GM21360 (cell line): ENCODE results near the gene EMCN.

Experiments
- ATAC-seq: cut with Tn5 transposase; IDR thresholded peaks from one replicate; pipeline ENCODE4 v1.9.1; 2021; ENCODE audit warnings: mild to moderate bottlenecking, moderate library complexity; ENCODE audit not compliant: unreplicated experiment

Gene EMCN

DNA sequence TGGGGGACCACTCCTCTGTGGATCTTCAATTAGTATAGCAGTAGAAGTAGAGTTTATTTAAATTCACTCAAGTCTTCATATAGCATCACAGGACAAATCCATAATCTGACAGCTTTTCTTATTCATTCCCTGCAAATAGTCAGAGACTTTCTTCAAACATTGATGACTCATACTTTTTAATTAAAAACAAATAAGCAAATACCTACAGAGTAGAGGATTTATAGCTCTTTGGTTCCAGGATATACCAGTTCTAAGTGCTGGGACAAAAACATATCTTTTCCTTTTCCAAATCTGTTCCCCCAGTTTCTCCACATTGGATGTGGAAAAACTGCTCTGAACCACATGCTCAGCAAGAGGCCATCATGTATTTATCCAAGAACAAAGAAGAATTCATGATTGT lies 24.1 kb downstream of the EMCN start:
- ATAC-seq: no peak

DNA sequence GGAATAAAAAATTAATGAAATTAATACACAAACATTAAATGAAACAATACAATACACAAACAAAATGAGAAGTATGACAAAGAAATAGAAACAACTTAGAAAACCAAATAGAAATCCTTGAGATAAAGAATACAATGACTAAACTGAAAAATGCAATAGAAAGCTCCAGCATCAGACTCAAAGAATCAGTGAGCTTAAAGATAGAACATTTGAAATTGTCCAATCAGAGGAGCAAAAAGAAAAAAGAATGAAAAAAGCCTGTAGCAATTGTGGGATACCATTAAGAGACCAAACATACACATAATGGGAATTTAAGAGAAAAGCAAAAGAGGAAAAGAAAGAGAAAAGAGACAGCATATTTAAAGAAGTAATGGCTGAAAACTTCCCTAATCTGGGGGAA lies 25.7 kb downstream of the EMCN start:
- ATAC-seq: no peak

- no peak for ATAC-seq
Observed at GRCh38 chr4:100489305-100489704, 28.5 kb downstream of the EMCN start.

- no peak for ATAC-seq
Observed at GRCh38 chr4:100486496-100486895, 31.3 kb downstream of the EMCN start.

DNA sequence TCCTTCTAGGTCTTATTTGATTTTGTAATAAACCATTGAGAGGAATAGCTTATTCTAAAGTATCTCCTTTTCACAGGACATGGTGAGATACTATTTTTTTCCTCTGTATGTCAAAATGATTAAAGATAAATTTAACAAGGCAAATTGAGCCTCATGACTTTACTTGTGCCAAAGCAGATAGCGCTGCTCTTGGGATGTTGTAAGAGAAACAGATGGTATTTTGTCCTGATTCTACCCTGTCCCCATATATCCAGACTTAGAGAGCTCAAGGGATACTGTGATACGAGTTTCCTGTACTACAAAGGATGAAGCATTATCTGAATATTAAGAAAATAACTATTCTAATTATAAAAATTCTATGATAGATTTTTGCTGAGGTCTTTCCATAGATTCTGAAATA lies 34.0 kb downstream of the EMCN start:
- no peak for ATAC-seq

DNA sequence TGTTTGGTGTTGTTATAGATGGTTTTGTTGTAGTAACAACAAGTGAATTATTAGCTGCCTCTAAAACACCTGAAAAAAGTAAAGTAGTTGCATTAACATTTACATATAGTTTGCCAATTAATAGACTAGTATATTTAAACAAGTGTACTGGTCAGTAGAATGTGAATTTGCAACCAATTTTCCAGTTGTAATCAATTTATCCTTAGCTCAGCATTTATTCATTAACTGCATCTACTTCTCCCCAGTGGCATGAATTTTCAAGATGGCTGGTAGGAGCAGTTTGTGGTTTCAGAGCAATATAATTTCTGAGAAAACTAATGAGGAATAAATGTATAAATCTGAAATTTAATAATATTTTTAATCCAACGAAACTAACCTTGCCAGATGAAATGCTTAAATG lies 37.9 kb downstream of the EMCN start:
- no peak for ATAC-seq

GRCh38 chr4:100469555-100469954 lies 48.3 kb downstream of the EMCN start:
- no peak for ATAC-seq

GRCh38 chr4:100466501-100466900 lies 51.3 kb downstream of the EMCN start:
- ATAC-seq: no peak

DNA sequence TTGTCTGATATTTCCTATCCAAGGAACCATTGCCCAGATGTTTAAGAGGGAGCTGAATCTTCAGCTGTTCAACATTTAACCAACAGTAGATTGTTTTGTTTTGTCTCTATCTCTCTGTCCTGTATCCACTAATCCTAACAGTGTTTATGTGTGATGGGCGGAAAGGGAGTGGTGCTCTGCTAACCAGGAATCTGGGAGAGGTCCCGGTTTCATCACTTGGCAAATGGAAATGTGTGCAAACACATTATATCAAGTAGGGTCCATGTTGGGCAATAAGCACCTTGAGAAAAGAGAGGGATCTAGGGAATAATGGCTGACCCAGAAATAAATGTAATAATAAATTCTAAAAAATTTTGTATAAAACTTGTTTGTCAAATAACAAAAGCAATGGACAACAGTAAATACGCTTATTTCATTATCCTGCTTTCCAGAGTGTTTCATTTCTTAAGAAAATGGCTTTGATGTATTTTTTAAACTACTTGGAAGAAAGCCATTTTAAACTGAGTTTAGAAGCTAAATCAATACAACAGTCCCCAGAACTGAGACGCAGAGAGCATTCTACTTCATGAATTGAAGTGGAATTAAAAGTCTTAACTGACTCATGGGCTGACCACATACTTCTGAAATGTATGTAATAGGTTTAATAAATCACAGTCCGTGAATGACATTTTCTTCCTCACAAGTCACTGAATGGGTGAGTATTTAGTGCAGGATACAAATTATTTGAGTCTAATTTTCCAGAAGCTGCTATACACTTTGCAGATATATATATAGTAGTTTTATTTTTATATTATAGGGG lies 55.8 kb downstream of the EMCN start:
- ATAC-seq: no peak

DNA sequence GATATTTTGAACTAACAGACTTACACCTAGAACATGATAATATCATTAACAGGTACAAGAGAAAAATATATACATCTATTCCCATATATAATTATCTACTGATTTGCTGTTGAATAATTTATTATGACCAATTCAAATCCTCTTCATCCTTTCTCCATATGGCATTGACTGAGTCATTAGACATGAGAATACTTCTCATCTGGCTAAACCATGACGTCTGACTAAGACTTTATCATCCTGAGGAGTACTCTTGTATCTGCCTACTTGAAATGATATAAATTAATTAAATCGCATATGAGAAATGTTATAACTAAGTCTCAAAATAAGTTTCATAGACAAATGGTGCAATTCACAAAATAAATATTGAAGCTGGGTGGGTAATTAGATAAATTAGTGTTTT lies 67.4 kb downstream of the EMCN start:
- ATAC-seq: no peak

DNA sequence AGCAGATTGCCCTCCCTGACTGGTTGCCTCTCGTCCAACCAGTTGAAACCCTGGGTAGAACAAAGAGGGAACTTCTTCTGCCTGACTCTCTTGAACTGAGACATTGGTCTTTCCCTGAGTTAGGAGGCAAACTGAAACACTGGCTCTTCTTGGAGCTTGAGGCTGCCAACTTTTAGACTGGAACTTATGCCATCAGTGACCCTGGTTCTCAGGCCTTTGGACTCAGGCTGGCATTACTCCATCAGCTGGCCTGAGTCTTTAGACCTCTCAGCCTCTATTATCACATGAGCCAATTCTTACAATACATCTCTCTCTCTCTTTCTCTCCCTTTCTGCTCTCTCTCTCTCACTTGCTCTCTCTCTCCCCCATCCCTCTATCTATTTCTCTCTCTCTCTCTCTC lies 86.4 kb downstream of the EMCN start:
- ATAC-seq: no peak

GRCh38 chr4:100430451-100430850 lies 87.4 kb downstream of the EMCN start:
- ATAC-seq: no peak

DNA sequence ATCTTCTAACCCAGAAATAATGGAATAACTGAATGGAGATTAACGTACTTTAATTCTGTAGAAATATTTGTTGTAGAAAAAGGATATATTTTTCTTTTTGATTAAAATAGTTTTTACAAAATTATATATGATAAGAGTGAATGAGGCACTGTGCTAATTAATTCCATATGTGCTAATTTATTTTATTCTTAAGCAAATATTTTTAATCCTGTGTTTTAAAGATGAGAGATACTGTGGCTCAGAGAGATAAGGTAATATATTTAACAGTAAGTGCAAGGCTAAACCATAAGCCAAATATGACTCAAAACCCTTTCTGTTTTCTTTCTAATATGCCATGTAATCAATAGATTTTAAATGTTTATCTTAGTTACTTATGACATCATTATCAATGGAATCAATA lies 88.2 kb downstream of the EMCN start:
- ATAC-seq: no peak

DNA sequence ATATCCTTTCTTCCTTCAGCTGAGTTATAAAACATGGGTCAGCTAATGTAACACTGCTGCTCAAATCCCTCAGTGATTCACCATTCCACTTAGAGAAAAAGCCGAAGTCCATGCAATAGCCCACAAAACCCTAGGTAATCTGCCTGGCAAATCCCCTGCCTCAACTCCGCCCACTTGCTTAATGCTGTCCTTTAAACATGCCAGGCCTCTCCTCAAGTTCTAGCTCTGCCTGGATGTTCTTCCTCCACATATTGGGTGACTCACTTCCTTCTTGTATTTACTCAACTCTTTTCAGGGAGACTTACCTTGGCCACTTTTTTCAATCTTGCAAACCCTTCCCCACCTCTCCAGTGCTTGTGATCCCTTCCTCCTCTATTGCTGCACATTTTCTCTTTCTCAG lies 89.8 kb downstream of the EMCN start:
- ATAC-seq: no peak

DNA sequence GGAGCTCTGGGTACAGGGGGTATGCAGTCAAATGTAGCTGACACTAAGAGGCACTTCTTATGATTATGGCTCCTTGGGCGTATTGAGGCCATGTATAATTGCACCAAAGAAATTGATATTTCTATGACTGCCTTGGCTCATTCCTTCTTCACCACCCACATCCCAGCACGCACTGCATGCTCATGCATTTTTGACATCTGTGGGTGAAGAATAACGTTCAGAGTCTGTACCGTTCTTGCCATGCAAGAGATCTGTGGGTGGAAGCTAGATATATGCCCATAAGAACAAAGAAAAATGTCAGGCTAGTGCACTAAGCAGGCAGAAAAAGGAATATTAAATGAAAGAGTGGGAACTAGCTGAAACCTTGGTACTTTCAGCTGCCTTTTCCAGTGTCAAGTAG lies 93.4 kb downstream of the EMCN start:
- no peak for ATAC-seq

- ATAC-seq: no peak
Observed at GRCh38 chr4:100422894-100423293, 94.9 kb downstream of the EMCN start.

GRCh38 chr4:100421361-100421978 lies 96.4 kb downstream of the EMCN start:
- ATAC-seq: no peak

- ATAC-seq: no peak
Observed at GRCh38 chr4:100420571-100420970, 97.3 kb downstream of the EMCN start.

- ATAC-seq: no peak
Observed at GRCh38 chr4:100417565-100417964, 100.3 kb downstream of the EMCN start.

GRCh38 chr4:100414016-100414790 lies 103.6 kb downstream of the EMCN start:
- no peak for ATAC-seq

GRCh38 chr4:100391863-100392262 lies 126.0 kb downstream of the EMCN start:
- no peak for ATAC-seq

DNA sequence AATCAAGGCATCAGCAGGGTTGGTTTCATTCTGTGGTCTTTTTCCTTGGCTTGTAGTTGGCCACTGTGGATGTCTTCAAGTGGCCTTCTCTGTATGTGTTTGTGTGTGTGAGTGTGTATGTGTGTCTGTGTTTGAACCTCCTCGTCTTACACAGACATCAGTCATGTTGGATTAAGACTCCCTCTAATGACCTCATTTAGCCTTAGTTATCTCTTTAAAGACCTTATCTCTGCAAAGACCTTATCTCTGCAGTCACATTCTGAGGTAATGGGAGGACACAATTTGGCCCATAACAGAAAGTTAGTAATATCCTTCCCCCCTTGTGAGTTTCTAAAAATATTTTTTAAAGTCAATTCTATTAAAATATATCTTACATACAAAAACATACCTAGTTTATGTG lies 126.7 kb downstream of the EMCN start:
- ATAC-seq: no peak
